ENCODE results near the gene FARP1.

The FARP1 gene

GRCh38 chr13:98444381-98444780 is 301.5 kb downstream of the FARP1 start:
- no peak for TF ChIP-seq CTCF (IDR thresholded peaks at IDR 0.05)
- H3K36me3 ChIP-seq (ENCODE audit: control insufficient read depth, insufficient read depth, low read length), result no peaks in the 10 kb centered on the region
- no peaks in the 10 kb centered on the region for H3K27me3 ChIP-seq (ENCODE audit: control insufficient read depth, insufficient read depth, low read length)

GRCh38 chr13:98445340-98446233 is 302.7 kb downstream of the FARP1 start:
- Histone ChIP-seq H3K4me3 (ENCODE audit: low read depth, low read length) (no peak overlapping the region), H3K4me2 (ENCODE audit: low read length) (no peak overlapping the region), H3K27ac (no peak overlapping the region), H3K9me3 (ENCODE audit: control insufficient read depth, low read length) (no peaks in the 10 kb centered on the region), H3K4me1 (no peaks in the 10 kb centered on the region), H3K36me3 (ENCODE audit: control insufficient read depth, insufficient read depth, low read length) (no peaks in the 10 kb centered on the region), H3K79me2 (no peaks in the 10 kb centered on the region), H3K27me3 (ENCODE audit: control insufficient read depth, insufficient read depth, low read length) (no peaks in the 10 kb centered on the region), H2AFZ (no peak overlapping the region), H3K9ac (no peak overlapping the region)
- TF ChIP-seq CTCF (IDR thresholded peaks at IDR 0.05), result peak; percentile 79

More at GRCh38 chr13:98444381-98444780, 301.5 kb downstream of the FARP1 start:
- Histone ChIP-seq H3K9ac (no peak overlapping the region), H3K27ac (no peak overlapping the region), H3K79me2 (no peaks in the 10 kb centered on the region), H3K4me2 (ENCODE audit: low read length) (no peak overlapping the region), H3K4me3 (ENCODE audit: low read depth, low read length) (no peak overlapping the region), H3K9me3 (ENCODE audit: control insufficient read depth, low read length) (no peaks in the 10 kb centered on the region), H2AFZ (no peak overlapping the region), H3K4me1 (no peaks in the 10 kb centered on the region)

- H3K27ac ChIP-seq, result no peak overlapping the region
- no peak overlapping the region for H2AFZ ChIP-seq
- no peak overlapping the region for H3K4me2 ChIP-seq (ENCODE audit: low read length)
- no peak for TF ChIP-seq CTCF (IDR thresholded peaks at IDR 0.05)
- H3K36me3 ChIP-seq (ENCODE audit: control insufficient read depth, insufficient read depth, low read length), result no peaks in the 10 kb centered on the region
- no peaks in the 10 kb centered on the region for H3K27me3 ChIP-seq (ENCODE audit: control insufficient read depth, insufficient read depth, low read length)
- no peak overlapping the region for H3K4me3 ChIP-seq (ENCODE audit: low read depth, low read length)
- no peak overlapping the region for H3K9ac ChIP-seq
- no peaks in the 10 kb centered on the region for H3K4me1 ChIP-seq
- H3K79me2 ChIP-seq, result no peaks in the 10 kb centered on the region
- no peaks in the 10 kb centered on the region for H3K9me3 ChIP-seq (ENCODE audit: control insufficient read depth, low read length)
Measured at GRCh38 chr13:98446234-98446621, 303.3 kb downstream of the FARP1 start.

GRCh38 chr13:98447130-98447529 is 304.2 kb downstream of the FARP1 start:
- H3K4me2 ChIP-seq (ENCODE audit: low read length), result no peak overlapping the region
- H3K36me3 ChIP-seq (ENCODE audit: control insufficient read depth, insufficient read depth, low read length), result no peaks in the 10 kb centered on the region
- no peak for TF ChIP-seq CTCF (IDR thresholded peaks at IDR 0.05)
- no peaks in the 10 kb centered on the region for H3K9me3 ChIP-seq (ENCODE audit: control insufficient read depth, low read length)
- no peak overlapping the region for H3K27ac ChIP-seq
- no peak overlapping the region for H2AFZ ChIP-seq
- H3K4me3 ChIP-seq (ENCODE audit: low read depth, low read length), result no peak overlapping the region
- H3K9ac ChIP-seq, result no peak overlapping the region
- no peaks in the 10 kb centered on the region for H3K4me1 ChIP-seq
- no peaks in the 10 kb centered on the region for H3K79me2 ChIP-seq
- no peaks in the 10 kb centered on the region for H3K27me3 ChIP-seq (ENCODE audit: control insufficient read depth, insufficient read depth, low read length)

Measured in parathyroid adenoma (tissue), 2 donors.